Breast epithelium (tissue), 4 donors: ENCODE data around the gene MTA1. TPM values are rescaled to one million over a fixed set of nuclear protein-coding genes. Genes with fewer than 3 reads are reported as not detected.
A peak's percentile ranks its signal among the peaks of the same experiment; 100 is the strongest.

ENCODE experiments used
- DNase-seq, 2 donors: peaks; one replicate each; pipeline ENCODE4 v3.0.0-alpha.2; 2019; ENCODE audit warnings: low spot score in 2 of 2
- H3K27ac ChIP-seq, 2 donors: fragments of 200-600 bp; sonication (generic) in 1 of 2; one replicate each; pipeline ENCODE4 v1.5.1; 2016 to 2019; ENCODE audit warnings: mild to moderate bottlenecking in 1 of 2
- H3K27me3 ChIP-seq, 2 donors: fragments of 200-600 bp; sonication (generic) in 1 of 2; one replicate each; pipeline versions ENCODE4 v1.5.1 to v1.6.0; 2017 to 2019; ENCODE audit warnings: control low read depth in 1 of 2, mild to moderate bottlenecking in 1 of 2
- H3K36me3 ChIP-seq: fragments of 200-600 bp; one replicate; pipeline ENCODE4 v1.5.1; 2019
- H3K4me1 ChIP-seq, 2 donors: fragments of 200-600 bp; sonication (generic); one replicate each; pipeline ENCODE4 v1.5.1; 2016 to 2019; ENCODE audit warnings: control low read depth in 1 of 2
- H3K4me3 ChIP-seq, 3 donors: fragments of 200-600 bp; sonication (generic); 1 replicate in 2 of 3; 2 replicates in 1 of 3; pipeline ENCODE4 v1.5.1; 2016 to 2019; ENCODE audit warnings: mild to moderate bottlenecking in 3 of 3, moderate library complexity in 2 of 3
- H3K9me3 ChIP-seq, 2 donors: fragments of 200-600 bp; sonication (generic) in 1 of 2; one replicate each; pipeline ENCODE4 v1.5.1; 2016 to 2019; ENCODE audit warnings: control low read depth in 1 of 2
- POLR2A ChIP-seq: fragments of 450-650 bp; IDR thresholded peaks from one replicate; pipeline ENCODE4 v1.6.1; 2016; ENCODE audit warnings: antibody characterized with exemption, mild to moderate bottlenecking, moderate library complexity
- POLR2AphosphoS5 ChIP-seq, 3 donors: sonication (generic); formaldehyde crosslinking; IDR thresholded peaks; one replicate each; pipeline ENCODE4 v1.6.1; 2017; ENCODE audit warnings: antibody characterized with exemption in 3 of 3
- intact Hi-C: fragments of 100-400 bp; cut with DNase I; formaldehyde crosslinking; loops from one replicate; pipeline ENCODE4 v1.15.1; 2023; ENCODE audit warnings: low total_unique reads
- total RNA-seq, 3 donors: library from RNA; depleted of rRNA; stranded (reverse); fragments of >200 nt; gene quantifications; one replicate each; pipeline ENCODE4 v1.1.0, GENCODE V29; 2016
- TF ChIP-seq, protein P1 (sequence below), 3 donors: fragments of 450-650 bp; IDR thresholded peaks; one replicate each; pipeline ENCODE4 v1.5.1; 2016 to 2017; ENCODE audit warnings: antibody characterized with exemption in 3 of 3, mild to moderate bottlenecking in 3 of 3, moderate library complexity in 3 of 3

Gene MTA1
- total RNA-seq, 3 donors from 2014 or later = 50.7 to 70.1 (median 68.8) TPM

DNA sequence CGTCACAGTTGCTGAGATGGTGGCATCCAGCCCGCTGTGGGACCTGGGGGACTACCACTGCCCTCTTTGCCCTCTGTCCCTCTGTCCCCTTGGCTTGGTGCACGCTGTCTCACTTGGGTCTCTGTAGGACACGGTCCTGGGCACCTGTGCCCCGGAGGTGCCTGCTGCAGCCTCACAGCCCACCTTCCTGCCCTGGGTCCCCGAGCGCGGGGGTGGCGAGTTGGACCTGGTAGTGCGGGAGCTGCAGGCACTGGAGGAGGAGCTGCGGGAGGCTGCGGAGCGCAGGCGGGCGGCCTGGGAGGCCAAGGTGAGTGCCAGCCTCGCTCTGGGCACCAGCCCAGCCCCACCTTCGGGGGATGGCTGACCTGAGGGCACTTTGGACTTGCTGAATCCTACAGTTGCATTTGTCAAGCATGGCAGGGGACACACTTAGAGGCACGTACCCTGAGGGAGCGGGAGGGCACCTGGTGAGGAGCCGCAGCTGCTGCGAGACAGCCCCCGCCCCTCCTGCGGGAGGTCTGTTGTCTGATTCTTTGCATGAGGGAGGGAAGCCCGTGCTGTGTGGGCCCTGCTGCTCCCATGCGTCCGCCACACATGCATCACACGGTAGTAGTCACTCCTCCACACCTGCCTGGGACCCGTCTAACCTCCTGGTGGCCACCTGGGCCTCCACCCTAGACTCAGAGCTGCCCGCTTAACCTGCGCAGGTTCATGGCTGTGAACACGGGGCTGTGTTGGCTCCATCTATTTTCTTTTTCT, 78.2 kb downstream of the MTA1 start:
- no peak for DNase-seq
- TF ChIP-seq POLR2A = no peak
- no peak for TF ChIP-seq POLR2AphosphoS5 (IDR thresholded peaks at IDR 0.05)
- TF ChIP-seq, protein P1, sequence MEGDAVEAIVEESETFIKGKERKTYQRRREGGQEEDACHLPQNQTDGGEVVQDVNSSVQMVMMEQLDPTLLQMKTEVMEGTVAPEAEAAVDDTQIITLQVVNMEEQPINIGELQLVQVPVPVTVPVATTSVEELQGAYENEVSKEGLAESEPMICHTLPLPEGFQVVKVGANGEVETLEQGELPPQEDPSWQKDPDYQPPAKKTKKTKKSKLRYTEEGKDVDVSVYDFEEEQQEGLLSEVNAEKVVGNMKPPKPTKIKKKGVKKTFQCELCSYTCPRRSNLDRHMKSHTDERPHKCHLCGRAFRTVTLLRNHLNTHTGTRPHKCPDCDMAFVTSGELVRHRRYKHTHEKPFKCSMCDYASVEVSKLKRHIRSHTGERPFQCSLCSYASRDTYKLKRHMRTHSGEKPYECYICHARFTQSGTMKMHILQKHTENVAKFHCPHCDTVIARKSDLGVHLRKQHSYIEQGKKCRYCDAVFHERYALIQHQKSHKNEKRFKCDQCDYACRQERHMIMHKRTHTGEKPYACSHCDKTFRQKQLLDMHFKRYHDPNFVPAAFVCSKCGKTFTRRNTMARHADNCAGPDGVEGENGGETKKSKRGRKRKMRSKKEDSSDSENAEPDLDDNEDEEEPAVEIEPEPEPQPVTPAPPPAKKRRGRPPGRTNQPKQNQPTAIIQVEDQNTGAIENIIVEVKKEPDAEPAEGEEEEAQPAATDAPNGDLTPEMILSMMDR (IDR thresholded peaks at IDR 0.05) = no peak
- H3K4me1 ChIP-seq = peaks cover 3 to 13% of the 10 kb centered on the region in 2 donors
- H3K36me3 ChIP-seq = no peaks in the 10 kb centered on the region
- intact Hi-C loops = no loop called here
- H3K27ac ChIP-seq = no peak overlapping the region
- no peaks in the 10 kb centered on the region for H3K27me3 ChIP-seq
- H3K4me3 ChIP-seq = no peak overlapping the region
- no peaks in the 10 kb centered on the region for H3K9me3 ChIP-seq

DNA sequence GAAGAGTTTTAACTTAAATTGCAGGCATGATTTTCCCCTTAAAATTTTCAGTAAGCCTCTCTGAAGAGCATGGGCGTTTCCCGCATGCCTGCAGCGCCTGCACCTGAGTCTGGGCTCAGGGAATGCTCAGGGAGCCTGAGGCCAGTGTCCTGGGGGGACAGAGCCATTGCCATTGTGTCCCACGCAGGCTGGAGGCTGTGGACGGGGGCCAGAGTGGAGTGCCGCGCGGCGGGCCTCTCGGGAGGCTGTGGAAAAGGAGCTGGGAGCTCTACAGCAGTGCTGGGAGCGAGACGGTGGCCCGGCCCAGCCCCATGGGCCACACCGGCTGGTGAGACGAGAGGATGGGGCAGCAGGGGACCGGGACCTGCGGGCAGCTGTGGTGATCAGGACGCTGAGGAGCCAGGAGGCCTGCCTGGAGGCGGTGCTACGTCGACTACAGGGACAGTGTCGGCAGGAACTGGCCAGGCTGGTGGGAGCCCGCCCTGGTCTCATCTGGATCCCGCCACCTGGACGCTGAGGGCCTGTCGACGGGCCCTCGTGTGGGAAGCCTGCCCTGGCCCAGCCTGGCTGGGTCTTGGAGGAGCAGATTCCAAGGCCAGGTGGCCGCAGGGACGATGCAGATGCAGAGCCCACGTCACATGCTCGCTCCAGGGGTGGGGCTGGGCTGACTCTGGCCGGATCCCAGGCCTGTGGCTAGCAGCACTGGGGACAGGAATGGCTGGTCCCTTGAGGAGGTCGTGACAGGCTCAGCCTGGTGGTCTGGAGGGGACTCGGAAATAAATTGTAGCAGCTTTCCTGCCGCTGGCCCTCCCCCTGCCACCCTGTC, 79.0 kb downstream of the MTA1 start:
- H3K27ac ChIP-seq = peak overlapping the region; percentile 40 to 45
- H3K27me3 ChIP-seq = no peaks in the 10 kb centered on the region
- DNase-seq = no peak
- H3K4me1 ChIP-seq = peaks cover 3 to 13% of the 10 kb centered on the region in 2 donors
- intact Hi-C loops = no loop called here
- H3K4me3 ChIP-seq = no peak overlapping the region
- no peaks in the 10 kb centered on the region for H3K36me3 ChIP-seq
- no peaks in the 10 kb centered on the region for H3K9me3 ChIP-seq
- TF ChIP-seq POLR2A (no peak), POLR2AphosphoS5 (IDR thresholded peaks at IDR 0.05) (no peak)
- TF ChIP-seq, protein P1 (IDR thresholded peaks at IDR 0.05) = no peak

DNA sequence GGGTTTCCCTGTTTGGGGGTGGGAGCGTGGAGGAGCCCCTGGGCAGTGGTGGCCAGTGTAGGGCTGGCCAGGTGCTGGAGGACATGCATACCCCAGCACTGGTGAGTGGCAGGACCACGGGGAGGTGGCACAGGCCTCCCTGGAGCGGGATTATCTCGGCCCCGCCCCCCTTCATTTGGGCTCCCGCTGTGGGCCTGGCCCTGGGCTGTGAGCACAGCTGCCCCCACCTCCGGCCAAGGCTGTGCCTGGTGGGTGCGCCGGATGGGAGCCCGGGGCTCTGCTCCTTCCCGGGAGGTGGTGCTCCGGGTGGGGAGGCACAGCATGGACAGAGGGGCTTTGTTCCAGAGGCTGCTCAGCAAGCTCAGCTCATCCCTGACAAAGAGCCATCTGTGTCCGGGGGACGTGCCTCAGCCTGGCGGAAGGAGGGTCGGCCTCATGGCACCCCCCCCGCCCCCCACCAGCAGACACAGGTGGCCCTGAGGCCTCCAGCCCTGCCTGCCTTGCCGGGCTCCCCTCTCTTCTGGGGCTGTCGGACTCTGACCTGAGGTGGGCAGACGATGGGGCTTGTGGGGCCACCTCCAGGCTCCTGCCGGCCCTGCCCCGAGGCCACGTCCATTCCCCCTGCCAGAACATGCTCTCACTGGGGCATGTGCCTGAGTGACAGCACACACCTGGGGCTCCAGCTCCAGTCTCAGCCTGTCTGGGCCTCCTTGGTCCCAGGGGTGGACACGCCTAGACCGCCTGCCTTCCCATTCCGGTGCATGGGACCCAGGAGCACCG, 79.8 kb downstream of the MTA1 start:
- intact Hi-C loops = no loop called here
- no peak for DNase-seq

DNA sequence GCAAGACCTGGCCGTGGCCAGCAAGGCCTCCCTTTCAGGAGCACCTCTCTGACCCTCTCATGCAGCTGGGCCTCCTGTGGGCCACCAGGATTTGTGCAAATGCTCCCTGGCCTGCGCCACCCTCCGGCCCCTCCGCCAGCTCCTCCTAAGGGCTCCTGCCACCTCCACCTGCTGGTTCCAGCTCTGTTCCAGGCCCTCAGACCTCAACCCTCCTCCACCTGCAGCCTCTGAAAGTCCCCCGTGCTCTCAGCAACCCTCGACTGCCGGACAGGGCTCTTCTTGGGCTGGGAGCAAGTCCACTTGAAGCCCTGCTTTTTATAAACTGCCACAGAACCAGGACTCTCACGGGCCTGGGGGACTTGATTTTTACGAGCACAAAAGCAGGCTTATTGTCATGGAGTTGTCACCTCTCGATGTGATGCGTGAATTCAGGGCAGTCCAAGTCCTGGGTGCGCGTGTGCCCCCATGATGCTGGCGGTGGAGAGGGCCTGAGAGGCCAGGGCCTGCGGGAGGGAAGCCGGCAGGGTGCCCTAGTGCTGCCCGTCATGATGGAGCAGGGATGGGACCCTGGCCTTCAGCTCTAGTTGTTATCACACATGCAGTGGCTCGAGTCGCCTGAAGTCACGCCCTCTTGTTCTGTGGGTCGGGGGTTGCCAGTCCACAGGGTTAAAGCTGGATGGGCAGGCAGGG, 80.6 kb downstream of the MTA1 start:
- Histone ChIP-seq H3K27ac (peak overlapping the region; percentile 40 to 45), H3K4me1 (peaks cover 3 to 13% of the 10 kb centered on the region in 2 donors), H3K27me3 (no peaks in the 10 kb centered on the region), H3K4me3 (no peak overlapping the region), H3K9me3 (no peaks in the 10 kb centered on the region), H3K36me3 (no peaks in the 10 kb centered on the region)
- intact Hi-C loops = no loop called here
- TF ChIP-seq, protein P1 (IDR thresholded peaks at IDR 0.05) = no peak
- TF ChIP-seq POLR2AphosphoS5 (IDR thresholded peaks at IDR 0.05) (no peak), POLR2A (no peak)
- DNase-seq = no peak

More for the DNA sequence above, 79.8 kb downstream of the MTA1 start:
- peak overlapping the region; percentile 40 to 45 for H3K27ac ChIP-seq
- TF ChIP-seq POLR2AphosphoS5 (IDR thresholded peaks at IDR 0.05) = no peak
- H3K9me3 ChIP-seq = no peaks in the 10 kb centered on the region
- H3K4me3 ChIP-seq = no peak overlapping the region
- H3K27me3 ChIP-seq = no peaks in the 10 kb centered on the region
- no peaks in the 10 kb centered on the region for H3K36me3 ChIP-seq
- peaks cover 3 to 13% of the 10 kb centered on the region in 2 donors for H3K4me1 ChIP-seq

DNA sequence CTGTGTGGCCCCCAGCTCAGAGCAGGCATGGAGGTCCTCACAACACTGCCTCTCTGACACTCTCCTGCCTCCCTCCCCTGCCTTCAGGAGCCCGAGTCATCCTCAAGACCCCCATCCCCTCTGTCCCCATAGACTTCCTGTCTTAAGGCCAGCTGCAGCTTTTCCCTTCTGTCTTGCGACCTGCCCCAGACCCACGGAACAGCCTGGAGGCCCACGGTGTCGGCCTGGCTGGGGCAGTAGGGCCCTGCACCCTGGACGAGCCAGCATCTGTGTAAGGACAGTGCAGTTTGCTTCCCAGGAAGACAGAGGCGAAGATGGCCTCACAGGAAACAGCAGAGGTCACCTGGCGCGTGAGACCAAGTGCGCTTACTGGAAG, 81.1 kb downstream of the MTA1 start:
- Histone ChIP-seq H3K36me3 (no peaks in the 10 kb centered on the region), H3K9me3 (no peaks in the 10 kb centered on the region), H3K4me1 (peaks cover 3 to 13% of the 10 kb centered on the region in 2 donors), H3K27me3 (no peaks in the 10 kb centered on the region), H3K4me3 (no peak overlapping the region), H3K27ac (no peak overlapping the region)
- DNase-seq = no peak
- TF ChIP-seq POLR2A (no peak), POLR2AphosphoS5 (IDR thresholded peaks at IDR 0.05) (no peak)
- TF ChIP-seq, protein P1 (IDR thresholded peaks at IDR 0.05) = no peak
- intact Hi-C loops = no loop called here
